Measurements from ENCODE around the gene FUT6.
A peak's percentile ranks its signal among the peaks of the same experiment; 100 is the strongest.

FUT6 gene

DNA sequence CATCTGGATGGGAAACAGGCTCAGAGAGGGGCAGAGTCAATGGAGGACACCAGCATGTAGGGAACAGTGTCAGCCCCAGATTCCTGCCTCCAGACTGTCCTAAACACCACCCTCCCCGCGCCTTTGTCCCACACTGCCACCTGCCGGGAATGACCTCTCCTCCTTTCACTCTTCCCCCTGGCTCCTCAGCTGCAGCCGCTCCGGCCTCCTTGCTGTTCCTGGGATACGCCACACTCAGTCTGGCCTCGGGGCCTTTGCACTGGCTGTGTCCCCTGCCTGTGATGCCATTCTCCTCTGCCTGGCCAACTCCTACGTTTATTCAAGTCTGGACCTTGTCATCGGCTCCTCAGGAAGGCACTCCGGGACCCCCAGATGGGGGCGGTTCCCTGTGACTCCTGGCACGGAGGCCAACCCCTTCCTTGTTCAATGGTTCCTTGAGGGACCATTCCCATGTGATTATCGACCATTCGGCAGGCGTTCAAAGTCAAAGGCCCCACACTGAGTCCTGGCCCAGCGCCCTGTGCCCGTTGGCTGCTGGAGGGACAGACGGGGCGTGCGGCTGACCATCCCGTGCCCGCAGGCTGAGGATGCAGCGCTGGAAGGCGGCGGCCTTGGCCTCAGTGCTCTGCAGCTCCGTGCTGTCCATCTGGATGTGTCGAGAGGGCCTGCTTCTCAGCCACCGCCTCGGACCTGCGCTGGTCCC is 15.8 kb downstream of the FUT6 start:
- no peak overlapping the region for H3K27ac ChIP-seq (ENCODE audit: low read length)
- TF ChIP-seq, protein P1, sequence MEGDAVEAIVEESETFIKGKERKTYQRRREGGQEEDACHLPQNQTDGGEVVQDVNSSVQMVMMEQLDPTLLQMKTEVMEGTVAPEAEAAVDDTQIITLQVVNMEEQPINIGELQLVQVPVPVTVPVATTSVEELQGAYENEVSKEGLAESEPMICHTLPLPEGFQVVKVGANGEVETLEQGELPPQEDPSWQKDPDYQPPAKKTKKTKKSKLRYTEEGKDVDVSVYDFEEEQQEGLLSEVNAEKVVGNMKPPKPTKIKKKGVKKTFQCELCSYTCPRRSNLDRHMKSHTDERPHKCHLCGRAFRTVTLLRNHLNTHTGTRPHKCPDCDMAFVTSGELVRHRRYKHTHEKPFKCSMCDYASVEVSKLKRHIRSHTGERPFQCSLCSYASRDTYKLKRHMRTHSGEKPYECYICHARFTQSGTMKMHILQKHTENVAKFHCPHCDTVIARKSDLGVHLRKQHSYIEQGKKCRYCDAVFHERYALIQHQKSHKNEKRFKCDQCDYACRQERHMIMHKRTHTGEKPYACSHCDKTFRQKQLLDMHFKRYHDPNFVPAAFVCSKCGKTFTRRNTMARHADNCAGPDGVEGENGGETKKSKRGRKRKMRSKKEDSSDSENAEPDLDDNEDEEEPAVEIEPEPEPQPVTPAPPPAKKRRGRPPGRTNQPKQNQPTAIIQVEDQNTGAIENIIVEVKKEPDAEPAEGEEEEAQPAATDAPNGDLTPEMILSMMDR (IDR thresholded peaks at IDR 0.05; ENCODE audit: low read depth, low read length), result peak; percentile 26; the same call in 1 of the 2 replicates
- TF ChIP-seq EZH2phosphoT487 (IDR thresholded peaks at IDR 0.05; ENCODE audit: low read depth), result no peak
- no peaks in the 10 kb centered on the region for H4K20me1 ChIP-seq (ENCODE audit: insufficient read depth, low read length)
- no peaks in the 10 kb centered on the region for H3K79me2 ChIP-seq (ENCODE audit: low read length)
- H3K4me3 ChIP-seq (ENCODE audit: low read length), result no peak overlapping the region
- H3K4me1 ChIP-seq (ENCODE audit: low read length), result peaks cover 11% of the 10 kb centered on the region
- H2AFZ ChIP-seq (ENCODE audit: low read depth, low read length), result no peak overlapping the region
- no peak overlapping the region for H3K4me2 ChIP-seq (ENCODE audit: low read length)
- H3K27me3 ChIP-seq (ENCODE audit: low read depth, low read length), result no peaks in the 10 kb centered on the region
- H3K9me3 ChIP-seq (ENCODE audit: insufficient read depth, low read length), result no peaks in the 10 kb centered on the region
- H3K9ac ChIP-seq (ENCODE audit: low read length), result no peak overlapping the region
- no peaks in the 10 kb centered on the region for H3K36me3 ChIP-seq (replicated peaks; ENCODE audit: low read depth, low read length)

DNA sequence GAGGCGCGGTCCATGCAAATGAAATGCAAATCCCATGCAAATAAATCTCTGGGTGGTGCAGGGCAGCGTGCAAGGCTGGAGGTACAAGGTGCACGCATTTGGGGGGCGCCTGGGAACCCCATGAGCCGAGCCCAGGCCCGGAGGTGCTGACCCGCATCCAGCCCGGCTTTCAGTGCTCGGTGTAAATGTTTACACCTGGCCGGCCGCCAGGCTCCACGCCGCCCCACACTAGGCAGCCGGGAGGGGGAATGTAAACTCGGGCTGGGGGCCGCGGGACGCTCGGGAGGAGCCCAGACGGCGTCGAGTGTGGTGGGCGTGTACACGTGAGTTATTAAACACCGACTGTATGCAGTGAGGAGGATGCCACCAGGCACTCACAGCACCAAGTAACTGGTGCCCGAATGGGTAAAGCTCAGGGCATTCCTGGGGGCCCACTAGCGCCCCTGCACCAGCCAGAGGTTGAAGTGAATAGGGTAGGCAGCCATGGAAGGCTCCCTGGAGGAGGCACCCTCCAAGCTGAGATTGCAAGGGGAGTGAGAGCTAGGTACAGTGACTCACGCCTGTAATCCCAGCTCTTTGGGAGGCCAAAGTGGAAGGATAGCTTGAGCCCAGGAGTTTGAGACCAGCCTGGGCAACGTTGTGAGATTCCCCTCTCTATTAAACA is 17.2 kb downstream of the FUT6 start:
- Histone ChIP-seq H3K79me2 (ENCODE audit: low read length) (no peaks in the 10 kb centered on the region), H3K9me3 (ENCODE audit: insufficient read depth, low read length) (no peaks in the 10 kb centered on the region), H3K36me3 (replicated peaks; ENCODE audit: low read depth, low read length) (no peaks in the 10 kb centered on the region), H3K27me3 (ENCODE audit: low read depth, low read length) (no peaks in the 10 kb centered on the region), H3K27ac (ENCODE audit: low read length) (no peak overlapping the region), H2AFZ (ENCODE audit: low read depth, low read length) (no peak overlapping the region), H3K4me1 (ENCODE audit: low read length) (peaks cover 11% of the 10 kb centered on the region), H4K20me1 (ENCODE audit: insufficient read depth, low read length) (no peaks in the 10 kb centered on the region), H3K9ac (ENCODE audit: low read length) (no peak overlapping the region), H3K4me2 (ENCODE audit: low read length) (no peak overlapping the region), H3K4me3 (ENCODE audit: low read length) (no peak overlapping the region)
- TF ChIP-seq, protein P1 (IDR thresholded peaks at IDR 0.05; ENCODE audit: low read depth, low read length), result no peak
- TF ChIP-seq EZH2phosphoT487 (IDR thresholded peaks at IDR 0.05; ENCODE audit: low read depth), result no peak

DNA sequence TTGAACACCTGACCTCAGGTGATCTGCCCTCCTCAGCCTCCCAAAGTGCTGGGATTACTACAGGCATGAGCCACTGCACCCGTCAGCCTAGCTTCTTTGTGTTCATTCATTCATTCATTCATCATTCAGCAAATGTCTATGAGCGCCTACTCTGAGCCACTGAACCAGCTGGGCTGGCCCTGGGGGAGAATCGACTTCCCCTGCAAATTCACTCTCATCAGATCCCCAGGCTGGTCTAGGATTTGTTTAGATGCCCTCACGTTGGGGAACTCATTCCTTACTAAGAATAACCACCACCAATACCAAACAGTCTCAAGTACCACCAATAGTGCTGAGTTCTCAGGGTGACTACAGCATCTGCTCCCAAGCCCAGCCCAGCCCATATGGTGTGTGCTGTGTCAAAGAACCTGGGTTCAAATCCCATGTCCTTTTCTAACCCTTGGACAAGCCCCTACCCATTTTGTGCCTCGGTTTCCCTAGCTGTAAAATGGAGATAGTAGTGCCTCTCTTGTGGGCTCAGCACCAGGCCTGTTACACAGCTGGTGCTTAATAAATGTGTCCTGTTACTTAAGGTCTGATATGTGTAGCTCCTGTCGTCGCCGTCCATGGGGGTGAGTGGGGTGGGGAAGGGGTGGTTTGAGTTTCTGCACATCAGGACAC is 17.9 kb downstream of the FUT6 start:
- Histone ChIP-seq H3K4me3 (ENCODE audit: low read length) (no peak overlapping the region), H3K27me3 (ENCODE audit: low read depth, low read length) (no peaks in the 10 kb centered on the region), H3K27ac (ENCODE audit: low read length) (no peak overlapping the region), H4K20me1 (ENCODE audit: insufficient read depth, low read length) (no peaks in the 10 kb centered on the region), H3K79me2 (ENCODE audit: low read length) (no peaks in the 10 kb centered on the region), H3K36me3 (replicated peaks; ENCODE audit: low read depth, low read length) (no peaks in the 10 kb centered on the region), H3K9ac (ENCODE audit: low read length) (no peak overlapping the region), H3K4me2 (ENCODE audit: low read length) (no peak overlapping the region), H2AFZ (ENCODE audit: low read depth, low read length) (no peak overlapping the region), H3K4me1 (ENCODE audit: low read length) (peaks cover 5% of the 10 kb centered on the region), H3K9me3 (ENCODE audit: insufficient read depth, low read length) (no peaks in the 10 kb centered on the region)
- TF ChIP-seq EZH2phosphoT487 (IDR thresholded peaks at IDR 0.05; ENCODE audit: low read depth), result no peak
- TF ChIP-seq, protein P1 (IDR thresholded peaks at IDR 0.05; ENCODE audit: low read depth, low read length), result no peak

DNA sequence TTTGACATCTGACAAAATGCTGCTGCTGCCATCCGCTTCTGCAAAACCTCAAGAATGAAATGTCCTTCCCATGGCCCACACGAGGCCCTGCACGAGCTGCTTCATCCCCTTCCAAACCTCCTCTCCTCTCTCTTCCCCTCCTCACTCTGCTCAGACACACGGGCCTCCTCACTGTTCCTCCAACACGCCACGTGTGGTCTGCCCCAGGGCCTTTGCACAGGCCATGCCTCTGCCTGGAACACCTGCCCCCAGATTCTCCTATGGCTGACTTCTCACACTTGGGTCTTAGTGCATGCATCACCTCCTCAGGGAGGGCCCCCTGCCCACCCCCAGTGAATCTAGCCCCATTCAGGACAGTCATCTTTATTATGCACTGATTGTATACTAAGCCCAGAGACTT is 18.7 kb downstream of the FUT6 start:
- H3K4me3 ChIP-seq (ENCODE audit: low read length), result no peak overlapping the region

More for the DNA sequence above, 18.7 kb downstream of the FUT6 start:
- H3K9ac ChIP-seq (ENCODE audit: low read length), result no peak overlapping the region
- H4K20me1 ChIP-seq (ENCODE audit: insufficient read depth, low read length), result no peaks in the 10 kb centered on the region
- H3K4me1 ChIP-seq (ENCODE audit: low read length), result no peaks in the 10 kb centered on the region
- H2AFZ ChIP-seq (ENCODE audit: low read depth, low read length), result no peak overlapping the region
- no peaks in the 10 kb centered on the region for H3K79me2 ChIP-seq (ENCODE audit: low read length)
- no peak for TF ChIP-seq EZH2phosphoT487 (IDR thresholded peaks at IDR 0.05; ENCODE audit: low read depth)
- TF ChIP-seq, protein P1 (IDR thresholded peaks at IDR 0.05; ENCODE audit: low read depth, low read length), result no peak
- no peak overlapping the region for H3K4me2 ChIP-seq (ENCODE audit: low read length)
- no peak overlapping the region for H3K27ac ChIP-seq (ENCODE audit: low read length)
- H3K9me3 ChIP-seq (ENCODE audit: insufficient read depth, low read length), result no peaks in the 10 kb centered on the region
- no peaks in the 10 kb centered on the region for H3K27me3 ChIP-seq (ENCODE audit: low read depth, low read length)
- no peaks in the 10 kb centered on the region for H3K36me3 ChIP-seq (replicated peaks; ENCODE audit: low read depth, low read length)
